Thyroid gland (tissue), 4 donors: ENCODE results near the gene CWC22.

Experiments
- POLR2A ChIP-seq, 2 donors: fragments of 450-650 bp; IDR thresholded peaks; one replicate each; pipeline ENCODE4 v1.6.1; 2017; ENCODE audit warnings: antibody characterized with exemption in 2 of 2, mild to moderate bottlenecking in 2 of 2, moderate library complexity in 1 of 2
- TF ChIP-seq, protein P1 (sequence below), 6 experiments: fragments of 200-600 bp in 3 of 6; fragments of 450-650 bp in 3 of 6; sonication (generic) in 3 of 6; IDR thresholded peaks; one replicate each; pipeline ENCODE4 v1.5.1; 2016 to 2019; ENCODE audit warnings: antibody characterized with exemption in 6 of 6, mild to moderate bottlenecking in 2 of 6, inconsistent platforms in 1 of 6, moderate library complexity in 1 of 6

DNA sequence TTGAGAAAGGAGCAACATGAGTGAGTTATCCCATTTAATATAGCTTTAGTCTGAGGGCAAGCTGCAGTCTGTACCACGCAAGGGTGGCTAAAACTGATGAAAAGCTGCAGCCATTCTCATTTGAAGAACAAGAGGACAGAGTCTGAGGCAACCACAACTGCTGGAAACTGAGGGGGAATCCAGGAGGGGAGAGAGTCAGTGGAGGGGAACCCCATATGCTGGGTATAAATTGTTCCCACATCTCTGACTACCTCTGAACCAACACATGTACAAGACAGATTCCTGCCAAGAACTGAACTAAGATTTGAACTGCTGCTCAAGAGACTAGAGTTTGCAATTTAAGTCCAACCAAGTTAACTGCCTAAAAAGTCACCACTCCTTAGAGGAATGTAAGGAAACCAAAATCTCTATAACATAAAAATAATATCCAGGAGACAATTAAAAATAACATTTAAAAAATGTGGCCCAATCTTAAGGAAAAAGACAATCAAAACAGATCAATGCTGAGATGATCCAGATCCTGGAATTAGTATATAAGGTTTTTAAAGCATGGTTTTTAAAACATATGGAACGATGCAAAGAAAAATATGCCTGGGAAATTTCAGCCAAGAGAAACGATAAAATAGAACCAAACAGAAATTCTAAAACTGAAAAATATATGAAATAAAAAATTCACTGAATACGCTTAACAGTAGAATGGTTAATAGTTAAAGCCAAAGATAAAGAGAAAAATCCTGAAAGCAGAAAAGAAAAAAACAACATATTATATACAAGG lies 11.2 kb downstream of the CWC22 start:
- TF ChIP-seq, protein P1, sequence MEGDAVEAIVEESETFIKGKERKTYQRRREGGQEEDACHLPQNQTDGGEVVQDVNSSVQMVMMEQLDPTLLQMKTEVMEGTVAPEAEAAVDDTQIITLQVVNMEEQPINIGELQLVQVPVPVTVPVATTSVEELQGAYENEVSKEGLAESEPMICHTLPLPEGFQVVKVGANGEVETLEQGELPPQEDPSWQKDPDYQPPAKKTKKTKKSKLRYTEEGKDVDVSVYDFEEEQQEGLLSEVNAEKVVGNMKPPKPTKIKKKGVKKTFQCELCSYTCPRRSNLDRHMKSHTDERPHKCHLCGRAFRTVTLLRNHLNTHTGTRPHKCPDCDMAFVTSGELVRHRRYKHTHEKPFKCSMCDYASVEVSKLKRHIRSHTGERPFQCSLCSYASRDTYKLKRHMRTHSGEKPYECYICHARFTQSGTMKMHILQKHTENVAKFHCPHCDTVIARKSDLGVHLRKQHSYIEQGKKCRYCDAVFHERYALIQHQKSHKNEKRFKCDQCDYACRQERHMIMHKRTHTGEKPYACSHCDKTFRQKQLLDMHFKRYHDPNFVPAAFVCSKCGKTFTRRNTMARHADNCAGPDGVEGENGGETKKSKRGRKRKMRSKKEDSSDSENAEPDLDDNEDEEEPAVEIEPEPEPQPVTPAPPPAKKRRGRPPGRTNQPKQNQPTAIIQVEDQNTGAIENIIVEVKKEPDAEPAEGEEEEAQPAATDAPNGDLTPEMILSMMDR (IDR thresholded peaks at IDR 0.05): no peak
- TF ChIP-seq POLR2A (IDR thresholded peaks at IDR 0.05): no peak
